Measurements from ENCODE around the gene CASZ1.

- TF ChIP-seq POLR2A (IDR thresholded peaks at IDR 0.05) (no peak), CTCF (IDR thresholded peaks at IDR 0.05) (peak; percentile 40 to 74 (median 49)), POLR2AphosphoS5 (IDR thresholded peaks at IDR 0.05) (peak in 1 of 2 donors; percentile 5)
These were observed 103.9 kb downstream of the CASZ1 start for GRCh38 chr1:10692401-10693021.
